NB4 (cell line): ENCODE results near the gene GTF3C4.

Experiments
- DNase-seq: peaks from one replicate; pipeline ENCODE4 v3.0.0; 2010; ENCODE audit warnings: low read depth
- H3K4me3 ChIP-seq: one replicate; pipeline ENCODE4 v1.5.1; 2011; ENCODE audit warnings: mild to moderate bottlenecking, low read depth, low read length, moderate library complexity
- MYC ChIP-seq: IDR thresholded peaks from 2 replicates; pipeline ENCODE4 v1.6.1; 2011; ENCODE audit warnings: low read depth, low read length
- POLR2A ChIP-seq: IDR thresholded peaks from 2 replicates; pipeline ENCODE4 v1.6.1; 2011; ENCODE audit warnings: mild to moderate bottlenecking; ENCODE audit not compliant: insufficient read length; ENCODE audit errors: extremely low read depth
- TF ChIP-seq, protein P1 (sequence below): IDR thresholded peaks from one replicate; pipeline ENCODE4 v1.5.1; 2012; ENCODE audit warnings: low read depth, low read length
- TF ChIP-seq, protein P2 (sequence below): IDR thresholded peaks from 2 replicates; pipeline ENCODE4 v1.6.1; 2011; ENCODE audit warnings: low read depth, low read length

The GTF3C4 gene

DNA sequence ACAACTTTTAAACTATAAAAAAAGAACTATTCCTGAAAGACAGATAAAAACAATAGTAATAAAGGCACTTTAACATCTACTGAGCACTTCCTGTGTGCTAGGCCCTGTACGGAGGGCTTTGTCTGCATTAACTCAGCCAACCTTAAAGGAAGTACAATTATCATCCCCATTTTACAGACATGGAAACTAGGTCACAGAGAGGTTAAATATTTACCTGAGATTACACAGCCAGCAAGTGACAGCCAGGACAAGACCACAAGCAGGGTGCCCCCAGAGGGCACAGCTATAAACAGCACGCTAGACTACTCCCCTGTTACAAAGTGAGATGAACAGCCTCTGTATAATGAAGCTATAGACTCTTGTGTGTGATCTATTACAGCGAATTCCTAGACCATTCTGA, 26.0 kb upstream of the GTF3C4 start:
- TF ChIP-seq, protein P1, sequence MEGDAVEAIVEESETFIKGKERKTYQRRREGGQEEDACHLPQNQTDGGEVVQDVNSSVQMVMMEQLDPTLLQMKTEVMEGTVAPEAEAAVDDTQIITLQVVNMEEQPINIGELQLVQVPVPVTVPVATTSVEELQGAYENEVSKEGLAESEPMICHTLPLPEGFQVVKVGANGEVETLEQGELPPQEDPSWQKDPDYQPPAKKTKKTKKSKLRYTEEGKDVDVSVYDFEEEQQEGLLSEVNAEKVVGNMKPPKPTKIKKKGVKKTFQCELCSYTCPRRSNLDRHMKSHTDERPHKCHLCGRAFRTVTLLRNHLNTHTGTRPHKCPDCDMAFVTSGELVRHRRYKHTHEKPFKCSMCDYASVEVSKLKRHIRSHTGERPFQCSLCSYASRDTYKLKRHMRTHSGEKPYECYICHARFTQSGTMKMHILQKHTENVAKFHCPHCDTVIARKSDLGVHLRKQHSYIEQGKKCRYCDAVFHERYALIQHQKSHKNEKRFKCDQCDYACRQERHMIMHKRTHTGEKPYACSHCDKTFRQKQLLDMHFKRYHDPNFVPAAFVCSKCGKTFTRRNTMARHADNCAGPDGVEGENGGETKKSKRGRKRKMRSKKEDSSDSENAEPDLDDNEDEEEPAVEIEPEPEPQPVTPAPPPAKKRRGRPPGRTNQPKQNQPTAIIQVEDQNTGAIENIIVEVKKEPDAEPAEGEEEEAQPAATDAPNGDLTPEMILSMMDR: peak; percentile 39
- TF ChIP-seq POLR2A: no peak
- peak; percentile 22 for DNase-seq
- H3K4me3 ChIP-seq: no peak overlapping the region

DNA sequence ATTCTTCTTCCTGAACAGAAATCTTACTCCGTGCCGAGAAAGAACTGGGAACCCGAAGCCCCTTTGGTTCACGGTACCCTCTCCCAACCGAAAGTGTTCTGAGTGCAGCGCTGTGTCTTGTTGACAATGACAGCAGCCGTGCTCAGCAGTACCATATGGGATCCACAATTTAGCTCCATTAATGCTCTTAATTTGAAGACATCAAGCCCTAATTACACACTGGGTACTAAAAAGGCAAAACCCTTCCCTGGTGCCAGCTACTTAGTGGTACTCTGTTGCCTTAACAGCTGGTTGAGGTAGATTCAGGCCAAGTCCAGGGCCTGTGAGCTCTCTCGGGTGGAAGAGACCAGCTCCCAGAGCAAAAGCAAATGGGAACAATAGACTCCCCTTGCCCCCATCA, 25.0 kb upstream of the GTF3C4 start:
- no peak for DNase-seq
- TF ChIP-seq POLR2A: no peak
- TF ChIP-seq, protein P1: no peak
- TF ChIP-seq MYC: no peak
- TF ChIP-seq, protein P2, sequence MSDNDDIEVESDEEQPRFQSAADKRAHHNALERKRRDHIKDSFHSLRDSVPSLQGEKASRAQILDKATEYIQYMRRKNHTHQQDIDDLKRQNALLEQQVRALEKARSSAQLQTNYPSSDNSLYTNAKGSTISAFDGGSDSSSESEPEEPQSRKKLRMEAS: no peak
- H3K4me3 ChIP-seq: no peak overlapping the region

DNA sequence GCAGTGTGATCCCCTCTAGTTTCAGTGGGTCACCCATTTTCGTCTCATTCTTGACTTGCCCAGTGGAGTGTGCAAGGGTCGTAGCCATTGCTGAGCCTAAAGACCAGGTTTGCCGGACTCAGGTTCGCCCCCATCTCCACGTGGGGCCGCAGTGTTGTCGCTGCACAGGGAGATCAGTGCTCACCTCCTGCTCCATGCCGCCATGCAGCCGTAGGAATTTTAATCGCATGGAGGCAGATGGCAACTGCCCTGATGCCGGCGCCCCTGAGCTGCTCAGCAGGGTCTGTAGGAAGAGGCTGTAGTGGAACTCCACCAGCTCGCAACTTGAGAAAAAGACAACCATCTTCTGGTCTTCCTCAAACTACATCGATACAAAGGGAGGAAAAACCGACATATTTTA, 24.6 kb upstream of the GTF3C4 start:
- H3K4me3 ChIP-seq: no peak overlapping the region

DNA sequence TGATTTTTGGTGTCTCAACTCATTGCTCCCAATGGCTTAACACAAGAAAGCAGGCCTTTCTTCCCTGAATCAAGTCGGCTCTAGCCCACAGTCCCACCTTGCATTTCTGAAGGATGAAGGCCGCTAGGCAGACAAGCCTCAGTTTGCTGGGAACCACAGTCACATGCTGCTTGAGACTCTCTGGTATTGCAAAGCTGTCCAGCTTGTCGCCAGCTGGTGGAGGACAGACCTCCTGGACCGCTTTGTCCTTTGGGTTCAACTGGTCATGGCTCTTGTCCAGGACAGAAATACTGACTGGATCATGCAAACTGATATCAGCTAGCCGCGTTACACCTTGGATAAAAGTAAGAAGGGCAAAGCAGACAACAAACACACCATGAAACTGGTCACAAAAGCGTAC, 23.5 kb upstream of the GTF3C4 start:
- TF ChIP-seq, protein P1: no peak
- TF ChIP-seq, protein P2: no peak
- no peak for TF ChIP-seq MYC
- no peak for TF ChIP-seq POLR2A

More for the DNA sequence above, 24.6 kb upstream of the GTF3C4 start:
- TF ChIP-seq, protein P1: no peak
- TF ChIP-seq MYC (no peak), POLR2A (no peak)
- TF ChIP-seq, protein P2: no peak
- no peak for DNase-seq

DNA sequence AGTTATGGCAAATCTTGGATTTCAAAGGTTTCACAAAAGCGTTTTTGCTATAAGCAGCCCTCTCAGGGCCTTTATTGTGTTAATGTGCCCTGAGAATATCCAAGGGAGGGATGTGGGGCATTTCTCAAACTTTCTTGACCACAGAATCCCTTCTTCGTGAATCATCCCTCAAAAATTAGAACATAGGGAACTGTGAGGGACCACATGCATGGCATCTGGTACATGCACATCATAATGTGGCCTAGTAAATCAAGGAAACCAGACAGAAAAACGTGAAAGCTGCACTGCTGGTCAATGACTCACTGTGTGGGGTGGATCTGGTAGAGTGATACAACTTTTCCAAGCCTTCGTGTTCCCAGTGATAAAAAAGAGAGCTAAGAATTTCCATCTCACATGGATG, 22.9 kb upstream of the GTF3C4 start:
- DNase-seq: no peak
- no peak overlapping the region for H3K4me3 ChIP-seq
- TF ChIP-seq MYC (no peak), POLR2A (no peak)
- TF ChIP-seq, protein P2: no peak
- TF ChIP-seq, protein P1: no peak

More for the DNA sequence above, 23.5 kb upstream of the GTF3C4 start:
- no peak for DNase-seq
- no peak overlapping the region for H3K4me3 ChIP-seq

DNA sequence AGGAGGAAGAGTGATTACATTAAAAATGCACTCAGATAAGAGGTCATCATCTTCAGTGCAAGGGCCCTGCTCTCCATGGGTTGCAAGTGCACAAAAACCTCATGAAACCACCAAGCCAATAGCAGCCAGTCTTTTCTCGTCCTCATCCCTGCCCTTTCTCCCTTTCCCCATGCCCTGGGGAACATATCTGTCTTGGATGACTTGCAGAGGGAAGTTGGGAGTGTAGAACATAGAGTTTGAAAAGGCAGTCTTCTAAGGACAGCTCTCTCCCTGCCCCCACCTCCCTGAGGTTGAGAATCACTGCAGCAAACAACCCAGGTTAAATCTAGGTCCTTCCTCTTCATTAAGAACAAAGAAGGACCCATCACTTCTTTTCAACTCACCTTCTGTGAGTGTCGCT, 22.5 kb upstream of the GTF3C4 start:
- no peak for DNase-seq
- H3K4me3 ChIP-seq: no peak overlapping the region
- TF ChIP-seq, protein P2: no peak
- TF ChIP-seq POLR2A: no peak
- TF ChIP-seq, protein P1: no peak
- TF ChIP-seq MYC: no peak
